Measurements from ENCODE around the gene POLR2F. TPM values are rescaled to one million over a fixed set of nuclear protein-coding genes. Genes with fewer than 3 reads are reported as not detected.

Gene POLR2F
- total and polyA plus RNA-seq, 9 donors, result 45.3 to 58.1 (median 50.6) TPM

DNA sequence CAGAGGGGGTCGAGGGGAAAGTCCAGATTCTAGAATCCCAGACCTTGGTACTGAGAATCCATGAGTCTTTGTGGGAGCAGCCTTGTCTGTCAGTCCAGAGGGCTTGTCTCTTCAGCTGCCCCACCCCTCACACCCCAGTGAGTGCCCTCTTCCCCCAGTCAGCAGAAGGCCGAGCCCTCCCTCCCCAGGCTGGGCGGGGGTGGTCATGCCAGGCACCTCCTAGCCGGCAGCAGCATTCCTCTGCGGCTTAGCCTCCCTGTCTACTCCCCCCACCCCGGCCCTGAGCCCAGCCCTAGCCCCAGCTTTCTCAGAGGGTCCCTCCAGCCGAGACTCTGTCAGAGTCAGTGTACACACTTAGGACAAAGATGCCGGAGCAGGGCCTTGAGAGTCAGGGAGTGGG is 26.3 kb downstream of the POLR2F start:
- Histone ChIP-seq H3K27ac (ENCODE audit: low read length) (no peak overlapping the region), H3K4me1 (ENCODE audit: control insufficient read depth, insufficient read depth, low read length) (peaks cover 2% of the 10 kb centered on the region), H3K9me3 (replicated peaks; ENCODE audit: control insufficient read depth, low read depth, low read length) (no peaks in the 10 kb centered on the region), H3K4me3 (ENCODE audit: low read length) (no peak overlapping the region), H3K36me3 (ENCODE audit: control insufficient read depth, insufficient read depth, low read length) (peaks cover 7% of the 10 kb centered on the region), H3K27me3 (ENCODE audit: control insufficient read depth, insufficient read depth, low read length) (peaks cover 27% of the 10 kb centered on the region)
- DNase-seq, result no peak
- WGBS (ENCODE audit: insufficient coverage), result 46% methylated on average over 5 of the region's 8 CpGs

DNA sequence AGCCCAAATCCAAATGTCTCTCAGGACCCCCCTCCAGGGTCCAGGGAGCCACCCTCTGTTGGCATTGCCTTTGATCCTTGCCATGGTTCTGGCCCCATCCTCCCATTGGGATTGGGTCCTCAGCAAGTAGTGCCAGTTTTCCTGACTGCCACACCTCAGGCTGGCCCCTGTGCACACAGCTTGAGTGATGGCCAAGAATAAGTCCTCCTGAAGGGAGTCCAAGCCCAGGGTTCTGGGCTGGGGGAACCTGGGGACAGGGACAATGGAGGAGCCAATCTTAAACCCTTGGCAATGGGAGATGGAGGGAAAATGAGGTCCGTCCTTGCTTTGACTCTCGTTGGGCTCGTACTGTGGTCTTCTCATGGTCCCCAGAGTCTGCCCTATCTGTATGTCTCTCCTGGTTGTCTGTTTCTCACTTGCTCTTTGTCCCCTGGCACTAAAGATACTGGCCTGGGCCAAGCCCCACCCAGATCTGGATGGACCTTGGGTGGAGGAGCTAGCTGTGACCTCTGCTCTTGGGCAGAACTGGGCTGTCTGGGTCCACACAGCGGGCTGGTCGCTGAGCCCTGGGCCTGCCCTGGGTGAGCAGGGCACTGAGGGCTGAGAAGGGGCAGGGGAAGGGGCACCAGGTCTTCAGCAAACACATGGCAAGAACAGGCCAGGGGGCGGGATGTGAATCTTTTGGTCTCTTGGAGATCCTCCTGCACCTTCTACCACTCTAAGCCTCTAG is 27.9 kb downstream of the POLR2F start:
- peaks cover 2% of the 10 kb centered on the region for H3K4me1 ChIP-seq (ENCODE audit: control insufficient read depth, insufficient read depth, low read length)
- 93% methylated on average over 5 of the region's 6 CpGs for WGBS (ENCODE audit: insufficient coverage)

DNA sequence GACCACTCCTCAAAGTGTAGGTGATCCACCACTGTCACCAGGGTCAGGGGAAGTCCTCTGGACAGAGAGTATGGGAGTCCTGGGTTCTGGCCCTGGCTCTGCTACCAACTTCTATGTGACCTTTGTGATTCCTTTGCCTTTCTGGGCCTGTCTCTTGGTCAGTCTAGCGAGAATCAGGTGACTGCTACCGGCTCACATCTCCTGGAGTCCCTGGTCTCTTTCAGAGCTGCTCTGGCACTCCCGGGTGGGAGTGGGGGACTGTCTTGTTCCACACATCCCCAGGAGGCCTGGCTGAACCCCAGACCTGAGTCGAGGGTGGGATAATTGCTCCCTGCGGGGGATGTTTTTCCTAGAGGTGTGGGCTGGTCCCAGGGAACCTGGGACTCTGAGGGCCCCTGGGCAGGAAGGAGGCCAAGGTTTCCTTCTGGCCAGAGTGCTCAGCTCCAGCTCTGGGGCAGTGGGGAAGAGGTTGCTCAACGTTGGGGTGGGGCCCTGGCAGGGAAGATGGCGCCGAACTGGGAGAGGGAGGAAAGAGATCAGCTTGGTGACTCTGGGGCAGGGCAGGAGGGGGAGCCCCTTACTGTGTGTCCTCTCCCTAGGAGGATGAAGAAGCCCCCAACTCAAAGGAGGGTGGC is 28.8 kb downstream of the POLR2F start:
- WGBS (ENCODE audit: insufficient coverage), result 62% methylated on average over 4 of the region's 8 CpGs
- Histone ChIP-seq H3K4me3 (ENCODE audit: low read length) (no peak overlapping the region), H3K9me3 (replicated peaks; ENCODE audit: control insufficient read depth, low read depth, low read length) (no peaks in the 10 kb centered on the region), H3K4me1 (ENCODE audit: control insufficient read depth, insufficient read depth, low read length) (peaks cover 2% of the 10 kb centered on the region), H3K36me3 (ENCODE audit: control insufficient read depth, insufficient read depth, low read length) (peaks cover 11% of the 10 kb centered on the region), H3K27ac (ENCODE audit: low read length) (no peak overlapping the region), H3K27me3 (ENCODE audit: control insufficient read depth, insufficient read depth, low read length) (peaks cover 27% of the 10 kb centered on the region)
- DNase-seq, result no peak

More for the DNA sequence above, 27.9 kb downstream of the POLR2F start:
- Histone ChIP-seq H3K36me3 (ENCODE audit: control insufficient read depth, insufficient read depth, low read length) (peaks cover 11% of the 10 kb centered on the region), H3K4me3 (ENCODE audit: low read length) (no peak overlapping the region), H3K27ac (ENCODE audit: low read length) (no peak overlapping the region), H3K27me3 (ENCODE audit: control insufficient read depth, insufficient read depth, low read length) (peaks cover 27% of the 10 kb centered on the region), H3K9me3 (replicated peaks; ENCODE audit: control insufficient read depth, low read depth, low read length) (no peaks in the 10 kb centered on the region)
- no peak for DNase-seq

- H3K9me3 ChIP-seq (replicated peaks; ENCODE audit: control insufficient read depth, low read depth, low read length), result no peaks in the 10 kb centered on the region
- H3K4me3 ChIP-seq (ENCODE audit: low read length), result no peak overlapping the region
- 12% methylated on average over 76 of the region's 84 CpGs for WGBS (ENCODE audit: insufficient coverage)
- peaks cover 27% of the 10 kb centered on the region for H3K27me3 ChIP-seq (ENCODE audit: control insufficient read depth, insufficient read depth, low read length)
- peaks cover 2% of the 10 kb centered on the region for H3K4me1 ChIP-seq (ENCODE audit: control insufficient read depth, insufficient read depth, low read length)
- no peak for DNase-seq
- peaks cover 17% of the 10 kb centered on the region for H3K36me3 ChIP-seq (ENCODE audit: control insufficient read depth, insufficient read depth, low read length)
- H3K27ac ChIP-seq (ENCODE audit: low read length), result no peak overlapping the region
Observed at GRCh38 chr22:37982938-37983859, 29.7 kb downstream of the POLR2F start.

GRCh38 chr22:37983860-37984791 is 30.6 kb downstream of the POLR2F start, which contains the start of gene SOX10:
Gene SOX10 (minus strand): TSS chr22:37984555. CDS start chr22:37983784, 771 bp downstream.
- Histone ChIP-seq H3K27me3 (ENCODE audit: control insufficient read depth, insufficient read depth, low read length) (peaks cover 27% of the 10 kb centered on the region), H3K27ac (ENCODE audit: low read length) (no peak within 1 kb of the TSS), H3K9me3 (replicated peaks; ENCODE audit: control insufficient read depth, low read depth, low read length) (no peaks in the 10 kb centered on the region), H3K36me3 (ENCODE audit: control insufficient read depth, insufficient read depth, low read length) (peaks cover 14% of the 10 kb centered on the region), H3K4me3 (ENCODE audit: low read length) (no peak within 1 kb of the TSS), H3K4me1 (ENCODE audit: control insufficient read depth, insufficient read depth, low read length) (peaks cover 2% of the 10 kb centered on the region)
- 19% methylated on average over 13 of the region's 42 CpGs for WGBS (ENCODE audit: insufficient coverage)
- no peak for DNase-seq

DNA sequence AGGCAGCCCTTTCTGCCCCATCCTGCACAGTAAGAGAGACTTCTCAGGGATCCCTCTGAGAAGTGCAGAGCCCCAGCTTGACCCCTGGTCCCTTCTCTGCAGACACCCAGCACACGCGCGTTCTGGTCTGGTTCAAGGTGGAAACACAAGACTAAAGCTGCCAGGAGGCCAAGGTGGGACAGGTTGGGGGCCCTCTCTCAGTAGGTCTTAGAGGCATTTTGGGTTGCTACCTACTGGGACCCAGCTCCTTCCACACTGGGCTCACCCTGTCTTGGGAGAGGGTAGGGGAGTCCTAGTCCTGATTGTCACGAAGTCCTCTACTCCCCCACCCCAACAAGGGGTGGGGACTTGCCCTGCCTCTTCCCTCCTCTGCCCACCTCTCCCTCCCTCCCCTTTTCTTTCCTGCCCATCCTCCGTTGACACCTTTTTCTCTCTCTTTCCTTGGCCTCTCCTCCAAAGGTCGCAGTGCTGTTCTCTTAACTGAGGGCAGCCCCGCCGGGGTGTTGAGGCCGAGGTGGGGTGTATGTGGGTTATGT is 31.6 kb downstream of the POLR2F start:
- Histone ChIP-seq H3K9me3 (replicated peaks; ENCODE audit: control insufficient read depth, low read depth, low read length) (no peaks in the 10 kb centered on the region), H3K4me1 (ENCODE audit: control insufficient read depth, insufficient read depth, low read length) (peaks cover 12% of the 10 kb centered on the region), H3K36me3 (ENCODE audit: control insufficient read depth, insufficient read depth, low read length) (peaks cover 14% of the 10 kb centered on the region), H3K4me3 (ENCODE audit: low read length) (no peak overlapping the region), H3K27ac (ENCODE audit: low read length) (no peak overlapping the region), H3K27me3 (ENCODE audit: control insufficient read depth, insufficient read depth, low read length) (peaks cover 27% of the 10 kb centered on the region)
- DNase-seq, result no peak
- 74% methylated on average over 3 of the region's 9 CpGs for WGBS (ENCODE audit: insufficient coverage)

DNA sequence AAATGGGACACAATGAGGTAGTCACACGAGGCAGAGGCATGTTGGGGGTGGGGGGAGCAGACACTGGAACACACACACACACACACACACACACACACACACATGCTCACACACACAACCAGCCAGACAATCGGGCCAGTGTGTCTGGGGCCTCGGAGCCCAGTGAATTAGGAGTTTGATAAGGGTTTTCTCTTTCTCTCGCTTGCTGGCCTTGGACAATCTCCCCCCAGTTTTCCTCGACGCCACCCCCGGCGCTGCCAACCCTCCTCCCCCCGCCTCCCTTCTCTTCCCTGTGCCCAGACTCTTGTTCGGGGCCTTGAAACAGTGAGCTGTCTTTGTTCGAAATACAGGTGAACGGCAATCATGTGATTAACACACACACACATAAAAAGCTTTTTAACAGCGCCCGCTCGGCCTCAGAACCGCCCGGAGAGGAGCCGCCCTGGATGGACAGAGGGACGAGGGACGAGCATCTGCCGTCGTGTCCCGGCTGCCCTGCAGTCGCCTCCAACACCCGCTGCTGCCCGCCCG is 32.3 kb downstream of the POLR2F start:
- no peak for DNase-seq
- H3K4me3 ChIP-seq (ENCODE audit: low read length), result no peak overlapping the region
- no peak overlapping the region for H3K27ac ChIP-seq (ENCODE audit: low read length)
- peaks cover 14% of the 10 kb centered on the region for H3K36me3 ChIP-seq (ENCODE audit: control insufficient read depth, insufficient read depth, low read length)
- peaks cover 17% of the 10 kb centered on the region for H3K4me1 ChIP-seq (ENCODE audit: control insufficient read depth, insufficient read depth, low read length)
- peaks cover 27% of the 10 kb centered on the region for H3K27me3 ChIP-seq (ENCODE audit: control insufficient read depth, insufficient read depth, low read length)
- 76% methylated on average over 16 of the region's 27 CpGs for WGBS (ENCODE audit: insufficient coverage)
- no peaks in the 10 kb centered on the region for H3K9me3 ChIP-seq (replicated peaks; ENCODE audit: control insufficient read depth, low read depth, low read length)

DNA sequence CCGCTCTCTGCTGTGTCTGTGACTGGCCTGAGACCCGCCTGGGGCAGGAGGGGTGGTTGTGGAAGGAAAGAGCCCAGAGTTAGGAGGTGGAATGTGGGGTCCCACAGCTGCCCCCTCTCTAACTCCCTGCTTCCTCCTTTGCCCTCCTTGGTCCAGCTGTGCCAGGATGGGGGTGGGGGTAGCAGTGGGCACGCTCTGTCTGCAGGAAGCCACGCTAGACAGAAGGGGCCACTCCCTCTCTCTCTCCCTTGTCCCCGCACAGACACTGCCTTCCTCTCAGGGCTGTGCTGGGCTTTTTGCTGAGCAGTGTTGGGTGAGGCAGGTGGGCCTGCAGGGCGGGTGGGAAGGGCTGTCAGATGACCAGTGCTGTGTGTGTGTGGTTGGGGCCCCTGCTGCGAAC is 32.9 kb downstream of the POLR2F start:
- H3K4me1 ChIP-seq (ENCODE audit: control insufficient read depth, insufficient read depth, low read length), result peaks cover 18% of the 10 kb centered on the region
- H3K27ac ChIP-seq (ENCODE audit: low read length), result no peak overlapping the region
- no peak for DNase-seq
- peaks cover 14% of the 10 kb centered on the region for H3K36me3 ChIP-seq (ENCODE audit: control insufficient read depth, insufficient read depth, low read length)
- H3K27me3 ChIP-seq (ENCODE audit: control insufficient read depth, insufficient read depth, low read length), result peaks cover 27% of the 10 kb centered on the region
- H3K4me3 ChIP-seq (ENCODE audit: low read length), result no peak overlapping the region
- H3K9me3 ChIP-seq (replicated peaks; ENCODE audit: control insufficient read depth, low read depth, low read length), result no peaks in the 10 kb centered on the region
- WGBS (ENCODE audit: insufficient coverage), result no CpG with 5 or more reads among the region's 7 CpGs
